NK-92 (cell line): Measurements from ENCODE around the gene S100A2.
"Not testable (repeated sequence)": the region's sequence is repeated elsewhere in the genome, so short reads cannot be mapped to it uniquely, and the experiment has no call there.

Experiments used
- DNase-seq: peaks from one replicate; lab custom pipeline; 2025; ENCODE audit not compliant: unreplicated experiment; lab: John Stamatoyannopoulos, UW

The S100A2 gene

GRCh38 chr1:153592748-153593147, 27.1 kb upstream of the S100A2 start:
- DNase-seq = no peak

GRCh38 chr1:153588482-153588881, 22.8 kb upstream of the S100A2 start:
- DNase-seq = no peak

GRCh38 chr1:153588033-153588432, 22.4 kb upstream of the S100A2 start:
- not testable (repeated sequence) for DNase-seq

- no peak for DNase-seq
Observed at GRCh38 chr1:153587314-153587713, 21.7 kb upstream of the S100A2 start.

GRCh38 chr1:153586347-153586746, 20.7 kb upstream of the S100A2 start:
- no peak for DNase-seq

GRCh38 chr1:153585006-153585405, 19.4 kb upstream of the S100A2 start:
- no peak for DNase-seq

- no peak for DNase-seq
Observed at GRCh38 chr1:153583976-153584375, 18.3 kb upstream of the S100A2 start.

- DNase-seq = not testable (repeated sequence)
Observed at GRCh38 chr1:153583514-153583913, 17.9 kb upstream of the S100A2 start.

- DNase-seq = not testable (repeated sequence)
Observed at GRCh38 chr1:153582836-153583235, 17.2 kb upstream of the S100A2 start.

GRCh38 chr1:153578936-153579335, 13.3 kb upstream of the S100A2 start:
- no peak for DNase-seq

GRCh38 chr1:153578490-153578889, 12.8 kb upstream of the S100A2 start:
- no peak for DNase-seq

GRCh38 chr1:153577624-153578051, 12.0 kb upstream of the S100A2 start:
- no peak for DNase-seq

- no peak for DNase-seq
Observed at GRCh38 chr1:153577138-153577537, 11.5 kb upstream of the S100A2 start.

- not testable (repeated sequence) for DNase-seq
Observed at GRCh38 chr1:153575497-153575896, 9.9 kb upstream of the S100A2 start.

GRCh38 chr1:153575081-153575491, 9.4 kb upstream of the S100A2 start:
- DNase-seq = not testable (repeated sequence)

- DNase-seq = no peak
Observed at GRCh38 chr1:153573351-153573750, 7.7 kb upstream of the S100A2 start.

GRCh38 chr1:153572569-153573015, 6.9 kb upstream of the S100A2 start:
- DNase-seq = no peak

GRCh38 chr1:153571706-153572105, 6.1 kb upstream of the S100A2 start:
- no peak for DNase-seq

GRCh38 chr1:153570874-153571273, 5.2 kb upstream of the S100A2 start:
- DNase-seq = no peak

GRCh38 chr1:153569465-153569864, 3.8 kb upstream of the S100A2 start:
- no peak for DNase-seq

- no peak for DNase-seq
Observed at GRCh38 chr1:153568367-153569099, 2.9 kb upstream of the S100A2 start.

- no peak for DNase-seq
Observed at GRCh38 chr1:153567621-153568366, 2.1 kb upstream of the S100A2 start.
